Putamen (tissue), 1 donor: ENCODE measurements around the gene PCDHA6.
"Not testable (repeated sequence)": the region's sequence is repeated elsewhere in the genome, so short reads cannot be mapped to it uniquely, and the experiment has no call there.

Source experiments
- DNase-seq: peaks from one replicate; pipeline ENCODE4 v3.0.0-alpha.2; 2016; ENCODE audit warnings: low spot score

Gene PCDHA6

GRCh38 chr5:140857177-140857986, 29.6 kb downstream of the PCDHA6 start:
- DNase-seq = no peak

- DNase-seq = no peak
These were observed 30.2 kb downstream of the PCDHA6 start for GRCh38 chr5:140857987-140858240.

- DNase-seq = no peak
These were observed 34.9 kb downstream of the PCDHA6 start for GRCh38 chr5:140862441-140863295.

GRCh38 chr5:140868721-140869554, 41.2 kb downstream of the PCDHA6 start, which contains the start of gene PCDHA11:
Gene PCDHA11 (plus strand): TSS chr5:140868957. CDS start chr5:140869104, 147 bp downstream.
- no peak for DNase-seq

GRCh38 chr5:140869555-140869886, 41.8 kb downstream of the PCDHA6 start:
- DNase-seq = no peak

GRCh38 chr5:140870221-140871201, 42.8 kb downstream of the PCDHA6 start:
- DNase-seq = no peak

GRCh38 chr5:140875085-140876065, 47.6 kb downstream of the PCDHA6 start, which contains the start of gene PCDHA12:
Gene PCDHA12 (plus strand): TSS chr5:140875308. CDS start chr5:140875473, 165 bp downstream.
- no peak for DNase-seq

GRCh38 chr5:140876541-140877261, 48.9 kb downstream of the PCDHA6 start:
- not testable (repeated sequence) for DNase-seq

- DNase-seq = no peak
These were observed 49.5 kb downstream of the PCDHA6 start for GRCh38 chr5:140877262-140877581.
